MV-4-11 (cell line): ENCODE measurements around the gene SPNS2.
A peak's percentile ranks its signal among the peaks of the same experiment; 100 is the strongest.

Experiments used
- DNase-seq: peaks from one replicate; lab custom pipeline; 2025; lab: John Stamatoyannopoulos, UW

Gene SPNS2

GRCh38 chr17:4550534-4551039, 51.9 kb downstream of the SPNS2 start:
- DNase-seq, result no peak

GRCh38 chr17:4551141-4551540, 52.5 kb downstream of the SPNS2 start:
- peak; percentile 27 for DNase-seq

GRCh38 chr17:4551796-4552525, 53.3 kb downstream of the SPNS2 start:
- DNase-seq, result no peak

- DNase-seq, result no peak
Observed at GRCh38 chr17:4553669-4554068, 55.0 kb downstream of the SPNS2 start.

GRCh38 chr17:4554441-4554996, 55.8 kb downstream of the SPNS2 start:
- DNase-seq, result no peak

- peak; percentile 96 for DNase-seq
Observed at GRCh38 chr17:4554997-4555799, 56.5 kb downstream of the SPNS2 start, which contains the start of gene MYBBP1A. TSS of gene MYBBP1A (minus strand) at chr17:4555384. CDS start at chr17:4555324, 60 bp downstream.

- no peak for DNase-seq
Observed at GRCh38 chr17:4555873-4556759, 57.4 kb downstream of the SPNS2 start.

- DNase-seq, result no peak
Observed at GRCh38 chr17:4556996-4557395, 58.3 kb downstream of the SPNS2 start.

- no peak for DNase-seq
Observed at GRCh38 chr17:4557626-4558346, 59.1 kb downstream of the SPNS2 start.

GRCh38 chr17:4558347-4558971, 59.8 kb downstream of the SPNS2 start:
- DNase-seq, result no peak

GRCh38 chr17:4559139-4559791, 60.6 kb downstream of the SPNS2 start:
- no peak for DNase-seq

GRCh38 chr17:4559966-4560365, 61.3 kb downstream of the SPNS2 start:
- DNase-seq, result no peak

- no peak for DNase-seq
Observed at GRCh38 chr17:4560421-4560820, 61.7 kb downstream of the SPNS2 start, which contains the start of gene GGT6. TSS of gene GGT6 (minus strand) at chr17:4560577. CDS start at chr17:4560521, 56 bp downstream.

- DNase-seq, result no peak
Observed at GRCh38 chr17:4560837-4561256, 62.2 kb downstream of the SPNS2 start.

- no peak for DNase-seq
Observed at GRCh38 chr17:4562015-4562969, 63.6 kb downstream of the SPNS2 start.

- peak; percentile 74 for DNase-seq
Observed at GRCh38 chr17:4565209-4566141, 66.8 kb downstream of the SPNS2 start.

GRCh38 chr17:4566785-4567184, 68.1 kb downstream of the SPNS2 start:
- peak; percentile 30 for DNase-seq

GRCh38 chr17:4569591-4569990, 70.9 kb downstream of the SPNS2 start:
- no peak for DNase-seq
